OCI-LY7 (cell line): ENCODE data around the gene ZMYND19.

Experiments used
- CTCF ChIP-seq: fragments of 200-600 bp; sonication (generic); conservative IDR thresholded peaks from 2 replicates; pipeline ENCODE4 v1.5.1; 2014; ENCODE audit warnings: mild to moderate bottlenecking, antibody characterized with exemption, low read length, moderate library complexity, mixed read lengths
- EZH2phosphoT487 ChIP-seq: fragments of 200-600 bp; sonication (generic); IDR thresholded peaks from 2 replicates; pipeline ENCODE4 v1.6.1; 2018; ENCODE audit warnings: low read depth, borderline replicate concordance, mild to moderate bottlenecking, mixed run types, antibody characterized with exemption, low read length, moderate library complexity, mixed read lengths

- TF ChIP-seq CTCF (no peak), EZH2phosphoT487 (no peak)
Observed at GRCh38 chr9:137603879-137604278, 13.6 kb upstream of the ZMYND19 start.
